SK-N-SH (cell line): Measurements from ENCODE around the gene SLC28A3.

Experiments
- CHD2 ChIP-seq: fragments of 150-350 bp; IDR thresholded peaks from 2 replicates; pipeline ENCODE4 v1.6.1; 2018; ENCODE audit warnings: low read length; ENCODE audit not compliant: partially characterized antibody
- CTCF ChIP-seq: fragments of 200-600 bp; sonication (generic); IDR thresholded peaks from 2 replicates; pipeline ENCODE4 v1.6.1; 2017; ENCODE audit warnings: antibody characterized with exemption, mild to moderate bottlenecking, moderate library complexity
- ELF1 ChIP-seq: IDR thresholded peaks from 2 replicates; pipeline ENCODE4 v1.4.0; 2012
- EP300 ChIP-seq, 2 experiments: IDR thresholded peaks; 2 replicates each; pipeline versions ENCODE4 v1.4.0 to v1.6.1; 2012; ENCODE audit warnings: borderline replicate concordance in 1 of 2, low read depth in 1 of 2, low read length in 1 of 2
- FOXM1 ChIP-seq: IDR thresholded peaks from 2 replicates; pipeline ENCODE4 v1.4.0; 2012; ENCODE audit warnings: low read depth, mild to moderate bottlenecking
- GATA2 ChIP-seq: sonication (generic); formaldehyde crosslinking; IDR thresholded peaks from 2 replicates; pipeline ENCODE4 v1.5.0; 2020; ENCODE audit warnings: mild to moderate bottlenecking, missing genetic modification reagents
- JUND ChIP-seq: IDR thresholded peaks from 2 replicates; pipeline ENCODE4 v1.4.0; 2012
- POLR2AphosphoS5 ChIP-seq: IDR thresholded peaks from 2 replicates; pipeline ENCODE4 v1.6.1; 2012; ENCODE audit warnings: low read depth, low read length
- RAD21 ChIP-seq: IDR thresholded peaks from 2 replicates; pipeline ENCODE4 v1.6.1; 2012; ENCODE audit warnings: mild to moderate bottlenecking, low read length
- RCOR1 ChIP-seq: fragments of 150-350 bp; IDR thresholded peaks from 2 replicates; pipeline ENCODE4 v1.6.1; 2017; ENCODE audit warnings: antibody characterized with exemption, low read length
- REST ChIP-seq: IDR thresholded peaks from 2 replicates; pipeline ENCODE4 v1.6.1; 2012; ENCODE audit warnings: mild to moderate bottlenecking, low read depth, low read length, moderate library complexity
- USF2 ChIP-seq: fragments of 150-350 bp; IDR thresholded peaks from 2 replicates; pipeline ENCODE4 v1.6.1; 2017; ENCODE audit warnings: antibody characterized with exemption, low read length, low read depth, borderline replicate concordance
- YY1 ChIP-seq: IDR thresholded peaks from 2 replicates; pipeline ENCODE4 v1.4.0; 2012; ENCODE audit warnings: low read depth, mild to moderate bottlenecking

GRCh38 chr9:84340535-84340934 lies at the start of gene SLC28A3:
- TF ChIP-seq CTCF, result no peak
- TF ChIP-seq EP300 (IDR thresholded peaks at IDR 0.05; ENCODE audit: borderline replicate concordance in 1 of 2, low read depth in 1 of 2, low read length in 1 of 2), result no peak
- TF ChIP-seq POLR2AphosphoS5, result no peak
- no peak for TF ChIP-seq RCOR1
- TF ChIP-seq FOXM1, result no peak
- TF ChIP-seq JUND, result no peak
- TF ChIP-seq ELF1, result no peak
- TF ChIP-seq REST, result no peak
- no peak for TF ChIP-seq USF2
- no peak for TF ChIP-seq RAD21
- TF ChIP-seq CHD2, result no peak
- TF ChIP-seq GATA2 (CRISPR knock-in tag), result no peak
- TF ChIP-seq YY1, result no peak
